Measurements from ENCODE around the gene ZNF576.
"Not testable (repeated sequence)": the region's sequence is repeated elsewhere in the genome, so short reads cannot be mapped to it uniquely, and the experiment has no call there.

Gene ZNF576

GRCh38 chr19:43600326-43600725 lies 3.9 kb downstream of the ZNF576 start:
- DNase-seq: not testable (repeated sequence)

- no peak for DNase-seq
Measured at GRCh38 chr19:43605875-43606568, 9.6 kb downstream of the ZNF576 start.

GRCh38 chr19:43606569-43607229 lies 10.3 kb downstream of the ZNF576 start:
- DNase-seq: no peak

GRCh38 chr19:43607238-43608205 lies 11.1 kb downstream of the ZNF576 start:
- DNase-seq: no peak

- no peak for DNase-seq
Measured at GRCh38 chr19:43609872-43610271, 13.5 kb downstream of the ZNF576 start.

- DNase-seq: no peak
Measured at GRCh38 chr19:43610493-43610892, 14.1 kb downstream of the ZNF576 start.

- DNase-seq: no peak
Measured at GRCh38 chr19:43611788-43612187, 15.4 kb downstream of the ZNF576 start, which contains the start of gene SRRM5. SRRM5 (plus strand) TSS chr19:43612088; CDS start chr19:43612122, 34 bp downstream.

GRCh38 chr19:43612374-43612773 lies 16.0 kb downstream of the ZNF576 start:
- no peak for DNase-seq

GRCh38 chr19:43616306-43616705 lies 19.9 kb downstream of the ZNF576 start:
- DNase-seq: no peak

GRCh38 chr19:43616954-43617353 lies 20.6 kb downstream of the ZNF576 start:
- DNase-seq: no peak

- peak; percentile 43 for DNase-seq
Measured at GRCh38 chr19:43618921-43619261, 22.5 kb downstream of the ZNF576 start.

GRCh38 chr19:43619262-43620060 lies 23.1 kb downstream of the ZNF576 start, which contains the start of gene ZNF428:
ZNF428 (minus strand) TSS chr19:43619629; CDS start chr19:43614304, 5,325 bp downstream.
- DNase-seq: peak; percentile 91

GRCh38 chr19:43620061-43621001 lies 23.9 kb downstream of the ZNF576 start:
- peak; percentile 88 for DNase-seq

- no peak for DNase-seq
Measured at GRCh38 chr19:43622070-43622469, 25.7 kb downstream of the ZNF576 start.

GRCh38 chr19:43622956-43623355 lies 26.6 kb downstream of the ZNF576 start:
- DNase-seq: no peak

GRCh38 chr19:43623889-43624670 lies 27.7 kb downstream of the ZNF576 start:
- DNase-seq: no peak

GRCh38 chr19:43624933-43625332 lies 28.5 kb downstream of the ZNF576 start:
- peak; percentile 89 for DNase-seq

GRCh38 chr19:43625918-43626579 lies 29.7 kb downstream of the ZNF576 start:
- DNase-seq: no peak

GRCh38 chr19:43626838-43627237 lies 30.4 kb downstream of the ZNF576 start:
- DNase-seq: no peak
